ENCODE results near the gene GRM7. TPM values are rescaled to one million over a fixed set of nuclear protein-coding genes. Genes with fewer than 3 reads are reported as not detected.

The GRM7 gene
- total and polyA plus RNA-seq, 2 of the 4 experiments (the other 2 are of a cell fraction) = not detected

DNA sequence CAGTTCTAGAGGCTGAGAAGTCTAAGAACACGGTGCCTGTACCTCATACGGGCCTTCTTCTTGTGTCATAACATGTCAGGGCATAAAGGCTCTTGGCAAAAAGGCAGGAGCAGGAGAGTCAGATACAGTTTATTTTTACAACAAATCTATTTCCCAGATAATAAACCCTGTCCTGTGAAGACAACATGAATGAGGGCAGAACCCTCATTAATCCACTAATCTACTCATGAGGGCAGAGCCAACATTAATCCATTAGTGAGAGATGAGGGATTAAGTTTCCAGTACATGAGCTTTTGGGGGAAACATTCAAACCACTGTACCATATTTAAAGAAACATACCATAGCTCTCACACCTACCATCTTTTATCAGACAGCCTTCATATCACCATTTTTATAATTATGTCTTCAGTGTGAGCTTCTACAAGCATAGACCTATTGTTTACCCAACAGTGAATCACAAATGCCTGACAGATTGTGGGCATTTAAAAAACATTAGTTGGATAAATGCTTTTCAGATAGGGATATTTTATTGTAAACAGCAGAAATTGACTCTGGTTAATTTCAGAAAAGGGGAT, 645.8 kb downstream of the GRM7 start:
- POLR2A ChIA-PET (ENCODE audit: unreplicated experiment) = no interaction called here
- Histone ChIP-seq H3K4ac (ENCODE audit: low read depth, low read length) (no peak overlapping the region), H2BK20ac (ENCODE audit: low read depth, low read length) (no peak overlapping the region), H3K9me3 (ENCODE audit: control insufficient read depth, insufficient read depth, low read length) (peaks cover 9% of the 10 kb centered on the region), H3K4me2 (ENCODE audit: low read depth, low read length) (no peak overlapping the region), H3K27me3 (ENCODE audit: control insufficient read depth, insufficient read depth, low read length) (no peaks in the 10 kb centered on the region), H4K91ac (ENCODE audit: insufficient read depth, low read depth, low read length) (no peak overlapping the region), H2AK9ac (replicated peaks; ENCODE audit: low read depth, low read length, poor library complexity) (no peak overlapping the region), H2BK120ac (ENCODE audit: low read depth, low read length) (no peak overlapping the region), H3K27ac (ENCODE audit: insufficient read depth, low read length) (no peak overlapping the region), H3K79me1 (ENCODE audit: low read depth in 1 of 2, low read length in 2 of 2) (no peaks in the 10 kb centered on the region), H4K5ac (ENCODE audit: low read depth, low read length) (no peak overlapping the region), H3K4me3 (ENCODE audit: insufficient read depth, low read depth, low read length) (no peak overlapping the region), H3K56ac (ENCODE audit: extremely low read depth, insufficient read depth, low read length) (no peak overlapping the region), H4K20me1 (ENCODE audit: insufficient read depth, low read length) (no peaks in the 10 kb centered on the region), H4K8ac (ENCODE audit: low read depth in 2 of 2, low read length in 2 of 2) (no peak overlapping the region), H3K18ac (ENCODE audit: low read depth, low read length) (no peak overlapping the region), H3K9me1 (ENCODE audit: insufficient read depth, low read length) (no peaks in the 10 kb centered on the region), H2BK5ac (ENCODE audit: low read depth, low read length, poor library complexity, severe bottlenecking) (no peak overlapping the region), H2AK5ac (ENCODE audit: low read depth, low read length) (no peak overlapping the region), H3K14ac (replicated peaks; ENCODE audit: low read depth, low read length) (no peak overlapping the region), H3K23ac (ENCODE audit: low read depth, low read length) (no peak overlapping the region), H3K36me3 (ENCODE audit: control insufficient read depth, insufficient read depth, low read length) (no peaks in the 10 kb centered on the region), H3K4me1 (ENCODE audit: control insufficient read depth, insufficient read depth, low read length) (no peaks in the 10 kb centered on the region), H2AFZ (replicated peaks; ENCODE audit: low read length, poor library complexity) (no peak overlapping the region), H2BK15ac (ENCODE audit: low read depth, low read length) (no peak overlapping the region), H3K9ac (ENCODE audit: low read depth, low read length) (no peak overlapping the region)
- in situ Hi-C loops (cut with MboI; ENCODE audit: low sequenced_read_pairs) (no loop called here), dilution Hi-C loops (cut with HindIII; ENCODE audit: low sequenced_read_pairs, unreplicated experiment) (no loop called here), intact Hi-C loops (cut with micrococcal nuclease) (no loop called here)
- WGBS, 2 experiments (ENCODE audit: extremely low coverage in 2 of 2, insufficient read length in 1 of 2) = no CpG with 5 or more reads among the region's 2 CpGs
- TF ChIP-seq MAZ (IDR thresholded peaks at IDR 0.05; ENCODE audit: borderline replicate concordance, low read depth, low read length) (no peak), POLR2A (IDR thresholded peaks at IDR 0.05; ENCODE audit: low read depth, low read length) (no peak), CHD1 (IDR thresholded peaks at IDR 0.05; ENCODE audit: low read depth, low read length) (no peak)
- ATAC-seq (ENCODE audit: low read depth) (no peak), DNase-seq (no peak)
- CTCF ChIA-PET = interaction anchor here (0.6 kb wide), 1 partner anchor 339 kb away, joined by 3 read pairs; no protein-coding TSS in a partner anchor
- BruUV-seq (replicated peaks) = no TSS peak

Measured in IMR-90 (cell line).